Astrocyte (in vitro differentiated cells and primary cell): ENCODE results near the gene CPPED1. TPM values are rescaled to one million over a fixed set of nuclear protein-coding genes. Genes with fewer than 3 reads are reported as not detected.

Source experiments
- DNase-seq: peaks from one replicate; pipeline ENCODE4 v3.0.0-alpha.2; 2010; ENCODE audit warnings: low read depth
- FAIRE-seq: peaks from 2 replicates; lab custom pipeline; 2011; peaks lifted over from hg19 to GRCh38; lab: Jason Lieb, UNC
- H2AFZ ChIP-seq: 2 replicates; pipeline ENCODE4 v1.6.0; 2012; ENCODE audit warnings: low read depth, low read length, inconsistent platforms
- H3K27ac ChIP-seq: 2 replicates; pipeline ENCODE4 v1.5.1; 2011; ENCODE audit warnings: low read depth, low read length, inconsistent platforms
- H3K27me3 ChIP-seq: 2 replicates; pipeline ENCODE4 v1.6.0; 2011; ENCODE audit warnings: low read length, inconsistent platforms; ENCODE audit not compliant: insufficient read depth
- H3K36me3 ChIP-seq: 2 replicates; pipeline ENCODE4 v1.5.1; 2011; ENCODE audit warnings: low read length, inconsistent platforms; ENCODE audit not compliant: insufficient read depth
- H3K4me1 ChIP-seq: 2 replicates; pipeline ENCODE4 v1.5.1; 2011; ENCODE audit warnings: low read length, inconsistent platforms; ENCODE audit not compliant: insufficient read depth
- H3K4me2 ChIP-seq: 2 replicates; pipeline ENCODE4 v1.6.0; 2012; ENCODE audit warnings: low read length, inconsistent platforms
- H3K4me3 ChIP-seq: 2 replicates; pipeline ENCODE4 v1.5.1; 2011; ENCODE audit warnings: low read depth, mild to moderate bottlenecking, low read length, inconsistent platforms; ENCODE audit not compliant: insufficient read depth
- H3K79me2 ChIP-seq: 2 replicates; pipeline ENCODE4 v1.6.0; 2012; ENCODE audit warnings: mild to moderate bottlenecking, low read length, inconsistent platforms; ENCODE audit not compliant: insufficient read depth
- H3K9ac ChIP-seq: 2 replicates; pipeline ENCODE4 v1.6.0; 2012; ENCODE audit warnings: mild to moderate bottlenecking, low read length, inconsistent platforms
- H3K9me3 ChIP-seq: 2 replicates; pipeline ENCODE4 v1.5.1; 2012; ENCODE audit warnings: low read depth, mild to moderate bottlenecking, low read length, inconsistent platforms; ENCODE audit not compliant: insufficient read depth
- H4K20me1 ChIP-seq: 2 replicates; pipeline ENCODE4 v1.6.0; 2012; ENCODE audit warnings: low read length, inconsistent platforms; ENCODE audit not compliant: insufficient read depth
- H3K27ac Mint-ChIP-seq: one replicate; pipeline ENCODE4 v1.8.0; 2021; ENCODE audit warnings: mild to moderate bottlenecking, mixed read lengths; ENCODE audit not compliant: unreplicated experiment
- H3K27me3 Mint-ChIP-seq: one replicate; pipeline ENCODE4 v1.8.0; 2021; ENCODE audit warnings: low read depth, mixed read lengths; ENCODE audit not compliant: unreplicated experiment
- H3K36me3 Mint-ChIP-seq: one replicate; pipeline ENCODE4 v1.8.0; 2021; ENCODE audit warnings: low read depth, mixed read lengths; ENCODE audit not compliant: unreplicated experiment
- H3K4me1 Mint-ChIP-seq: one replicate; pipeline ENCODE4 v1.8.0; 2021; ENCODE audit warnings: low read depth, mixed read lengths; ENCODE audit not compliant: unreplicated experiment
- H3K4me3 Mint-ChIP-seq: one replicate; pipeline ENCODE4 v1.8.0; 2021; ENCODE audit warnings: mild to moderate bottlenecking, moderate library complexity, mixed read lengths; ENCODE audit not compliant: unreplicated experiment
- H3K9me3 Mint-ChIP-seq: one replicate; pipeline ENCODE4 v1.8.0; 2021; ENCODE audit warnings: mild to moderate bottlenecking, mixed read lengths; ENCODE audit not compliant: unreplicated experiment
- EZH2 ChIP-seq: IDR thresholded peaks from 2 replicates; pipeline ENCODE4 v1.6.1; 2012; ENCODE audit warnings: mild to moderate bottlenecking, low read length, inconsistent platforms; ENCODE audit not compliant: insufficient read depth
- total RNA-seq: library from RNA; stranded (reverse); gene quantifications from 2 replicates; pipeline ENCODE4 v1.2.1, GENCODE V29; 2021
- TF ChIP-seq, protein P1 (sequence below): IDR thresholded peaks from 2 replicates; pipeline ENCODE4 v1.5.1; 2011; ENCODE audit warnings: low read depth, mild to moderate bottlenecking, inconsistent platforms, low read length, moderate library complexity; ENCODE audit not compliant: insufficient read depth

The CPPED1 gene
- total RNA-seq, 1 donor from 2014 or later = 28.5 TPM

DNA sequence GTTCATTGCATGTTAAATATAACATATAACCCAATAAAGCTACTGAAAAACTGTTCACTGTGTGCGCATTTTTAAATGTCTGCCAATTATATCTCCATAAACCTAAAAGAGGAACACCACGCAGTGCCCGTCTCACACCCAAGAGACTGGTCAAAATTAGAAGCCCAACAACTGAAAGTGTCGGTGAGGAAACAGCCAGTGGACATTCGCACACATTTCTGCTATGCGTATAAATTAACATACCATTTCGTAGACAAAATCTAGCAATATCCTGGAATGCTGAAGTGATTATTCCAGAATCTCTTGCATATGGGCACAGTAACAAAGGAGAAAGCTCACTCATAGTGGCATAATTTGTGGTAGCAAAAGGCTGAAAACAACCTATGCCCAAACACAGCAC, 55.9 kb downstream of the CPPED1 start:
- no peak overlapping the region for H3K27ac Mint-ChIP-seq
- Histone ChIP-seq H2AFZ (no peak overlapping the region), H3K36me3 (no peaks in the 10 kb centered on the region), H3K27me3 (no peaks in the 10 kb centered on the region), H4K20me1 (no peaks in the 10 kb centered on the region), H3K4me3 (no peak overlapping the region), H3K4me1 (no peaks in the 10 kb centered on the region), H3K9ac (no peak overlapping the region), H3K4me2 (no peak overlapping the region), H3K27ac (no peak overlapping the region), H3K79me2 (no peaks in the 10 kb centered on the region), H3K9me3 (peaks cover 5% of the 10 kb centered on the region)
- peaks cover 22% of the 10 kb centered on the region for H3K36me3 Mint-ChIP-seq
- peaks cover 3% of the 10 kb centered on the region for H3K4me1 Mint-ChIP-seq
- H3K4me3 Mint-ChIP-seq = no peak overlapping the region
- no peak for DNase-seq
- no peak for TF ChIP-seq EZH2
- TF ChIP-seq, protein P1, sequence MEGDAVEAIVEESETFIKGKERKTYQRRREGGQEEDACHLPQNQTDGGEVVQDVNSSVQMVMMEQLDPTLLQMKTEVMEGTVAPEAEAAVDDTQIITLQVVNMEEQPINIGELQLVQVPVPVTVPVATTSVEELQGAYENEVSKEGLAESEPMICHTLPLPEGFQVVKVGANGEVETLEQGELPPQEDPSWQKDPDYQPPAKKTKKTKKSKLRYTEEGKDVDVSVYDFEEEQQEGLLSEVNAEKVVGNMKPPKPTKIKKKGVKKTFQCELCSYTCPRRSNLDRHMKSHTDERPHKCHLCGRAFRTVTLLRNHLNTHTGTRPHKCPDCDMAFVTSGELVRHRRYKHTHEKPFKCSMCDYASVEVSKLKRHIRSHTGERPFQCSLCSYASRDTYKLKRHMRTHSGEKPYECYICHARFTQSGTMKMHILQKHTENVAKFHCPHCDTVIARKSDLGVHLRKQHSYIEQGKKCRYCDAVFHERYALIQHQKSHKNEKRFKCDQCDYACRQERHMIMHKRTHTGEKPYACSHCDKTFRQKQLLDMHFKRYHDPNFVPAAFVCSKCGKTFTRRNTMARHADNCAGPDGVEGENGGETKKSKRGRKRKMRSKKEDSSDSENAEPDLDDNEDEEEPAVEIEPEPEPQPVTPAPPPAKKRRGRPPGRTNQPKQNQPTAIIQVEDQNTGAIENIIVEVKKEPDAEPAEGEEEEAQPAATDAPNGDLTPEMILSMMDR = no peak
- no peaks in the 10 kb centered on the region for H3K27me3 Mint-ChIP-seq
- FAIRE-seq = no peak
- peaks cover 18% of the 10 kb centered on the region for H3K9me3 Mint-ChIP-seq

DNA sequence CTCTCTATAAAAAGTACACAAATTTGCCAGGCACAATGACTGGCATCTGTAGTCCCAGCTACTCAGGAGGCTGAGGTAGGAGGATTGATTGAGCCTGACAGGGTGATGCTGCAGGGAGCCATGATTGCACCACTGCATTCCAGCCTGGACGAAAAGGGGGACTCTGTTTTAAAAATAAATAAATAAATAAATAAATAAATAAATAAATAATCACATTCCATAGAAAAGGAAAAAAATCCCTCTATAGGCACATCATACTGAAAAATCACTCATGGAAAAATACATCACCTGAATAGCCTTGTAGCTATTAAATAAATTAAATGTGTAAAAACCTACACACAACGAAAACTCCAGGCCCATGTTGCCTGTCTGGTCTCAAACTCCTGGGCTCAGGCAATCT, 56.4 kb downstream of the CPPED1 start:
- no peaks in the 10 kb centered on the region for H3K36me3 ChIP-seq
- FAIRE-seq = no peak

GRCh38 chr16:12744860-12745259, 58.8 kb downstream of the CPPED1 start:
- Histone ChIP-seq H3K9me3 (peaks cover 5% of the 10 kb centered on the region), H4K20me1 (no peaks in the 10 kb centered on the region), H3K4me3 (no peak overlapping the region), H3K4me2 (no peak overlapping the region), H3K79me2 (no peaks in the 10 kb centered on the region), H3K36me3 (peaks cover 2% of the 10 kb centered on the region), H2AFZ (no peak overlapping the region), H3K9ac (no peak overlapping the region), H3K27ac (no peak overlapping the region), H3K4me1 (no peaks in the 10 kb centered on the region), H3K27me3 (no peaks in the 10 kb centered on the region)
- DNase-seq (no peak), FAIRE-seq (no peak)
- Mint-ChIP-seq H3K36me3 (peaks cover 22% of the 10 kb centered on the region), H3K27me3 (no peaks in the 10 kb centered on the region), H3K4me3 (no peak overlapping the region), H3K27ac (no peak overlapping the region), H3K4me1 (no peaks in the 10 kb centered on the region), H3K9me3 (peaks cover 18% of the 10 kb centered on the region)
- TF ChIP-seq EZH2 = no peak
- TF ChIP-seq, protein P1 = no peak

More for the DNA sequence above, 56.4 kb downstream of the CPPED1 start:
- no peak overlapping the region for H2AFZ ChIP-seq
- H3K79me2 ChIP-seq = no peaks in the 10 kb centered on the region
- Mint-ChIP-seq H3K4me1 (peaks cover 3% of the 10 kb centered on the region), H3K4me3 (no peak overlapping the region), H3K36me3 (peaks cover 22% of the 10 kb centered on the region), H3K27me3 (no peaks in the 10 kb centered on the region), H3K27ac (no peak overlapping the region), H3K9me3 (peaks cover 18% of the 10 kb centered on the region)
- no peak for DNase-seq
- no peak overlapping the region for H3K4me2 ChIP-seq
- TF ChIP-seq, protein P1 = no peak
- TF ChIP-seq EZH2 = no peak
- peaks cover 5% of the 10 kb centered on the region for H3K9me3 ChIP-seq
- no peak overlapping the region for H3K9ac ChIP-seq
- H3K4me1 ChIP-seq = no peaks in the 10 kb centered on the region
- no peak overlapping the region for H3K4me3 ChIP-seq
- H3K27me3 ChIP-seq = no peaks in the 10 kb centered on the region
- no peaks in the 10 kb centered on the region for H4K20me1 ChIP-seq
- no peak overlapping the region for H3K27ac ChIP-seq
